ENCODE data around the gene SLC34A3. TPM values are rescaled to one million over a fixed set of nuclear protein-coding genes. Genes with fewer than 3 reads are reported as not detected.
"Not testable (repeated sequence)": the region's sequence is repeated elsewhere in the genome, so short reads cannot be mapped to it uniquely, and the experiment has no call there.

The SLC34A3 gene
- total RNA-seq, 1 experiment from 2014 or later = not detected

DNA sequence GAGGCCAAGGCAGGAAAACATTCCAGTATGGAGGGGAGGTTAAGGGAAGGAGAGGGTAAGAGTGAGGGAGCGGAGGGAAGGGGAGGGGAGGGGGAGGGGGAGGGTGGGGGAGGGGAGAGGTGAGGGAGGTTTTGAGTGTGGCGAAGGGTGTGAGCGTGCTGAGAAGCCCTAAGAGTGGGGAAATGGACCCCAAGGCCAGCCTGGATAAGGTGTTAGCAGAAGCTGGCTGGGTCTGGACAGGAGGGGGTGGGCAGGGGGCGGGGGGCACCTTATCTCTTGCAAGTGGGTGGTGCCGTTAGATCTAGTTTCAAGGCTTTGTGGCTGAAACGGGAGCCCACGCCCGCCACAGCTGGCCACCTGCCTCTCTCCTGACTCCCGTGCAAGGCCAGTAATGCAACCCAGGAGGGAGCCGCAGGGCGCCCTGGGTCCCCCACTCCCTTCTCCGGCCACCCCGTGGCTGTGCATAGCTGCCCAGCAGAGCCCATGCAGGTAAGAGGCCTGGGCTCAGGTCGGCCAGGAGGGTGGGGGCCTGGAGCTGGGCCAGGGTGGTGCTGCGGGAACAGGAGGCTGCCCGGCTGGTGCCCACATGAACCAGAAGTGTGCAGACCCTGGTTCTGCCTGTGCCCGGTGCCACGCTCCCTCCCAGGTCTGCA lies 2.7 kb upstream of the SLC34A3 start:
- no peak for DNase-seq (ENCODE audit: extremely low read depth, low read depth)

- no peak for DNase-seq (ENCODE audit: extremely low read depth, low read depth)
These were observed 2.2 kb upstream of the SLC34A3 start for GRCh38 chr9:137228506-137228967.

DNA sequence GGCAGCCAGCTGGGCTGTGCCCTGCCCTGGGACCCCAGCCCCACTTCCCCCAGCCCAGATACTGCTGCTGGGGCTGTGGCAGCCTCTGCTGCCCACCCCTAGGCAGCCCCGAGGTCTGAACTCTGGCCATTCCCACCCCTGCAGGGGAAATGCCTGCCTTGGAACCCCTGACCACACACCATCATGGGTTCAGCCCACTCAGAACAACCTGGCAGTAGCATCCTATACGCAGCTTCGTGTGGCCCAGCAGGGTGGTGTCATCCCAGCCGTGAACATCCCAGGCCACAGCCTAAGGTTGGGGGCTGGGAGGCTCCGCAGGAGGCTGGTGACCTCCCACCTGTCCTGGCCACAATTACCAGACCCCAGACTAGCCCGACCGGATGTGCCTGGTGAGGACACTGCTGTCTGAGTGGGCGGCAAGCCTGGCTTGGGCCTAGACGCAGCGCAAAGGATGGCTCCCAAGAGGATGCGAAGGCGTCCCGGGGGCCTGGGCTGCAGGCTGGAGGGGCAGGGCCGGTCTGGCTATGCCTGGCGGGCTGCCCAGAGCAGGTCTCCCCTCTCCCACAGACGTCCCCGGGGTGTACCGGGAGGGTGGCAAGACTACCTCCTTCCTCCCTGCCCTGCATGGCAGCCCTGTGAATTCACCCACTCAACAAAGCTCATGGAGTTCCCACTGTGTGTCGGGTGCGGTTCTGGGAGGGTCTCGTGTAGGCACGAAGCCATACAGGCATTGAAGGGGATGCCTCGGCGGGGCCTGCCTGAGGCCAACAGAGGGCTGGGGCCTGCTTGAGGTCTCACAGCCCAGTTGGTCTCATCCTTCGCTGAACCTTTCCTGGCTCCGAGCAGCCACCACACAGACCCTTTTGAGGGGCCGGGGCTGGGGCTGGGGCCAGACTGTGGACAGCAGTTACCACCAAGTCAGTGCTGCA lies 1.5 kb upstream of the SLC34A3 start:
- no peak for DNase-seq (ENCODE audit: extremely low read depth, low read depth)

- DNase-seq (ENCODE audit: extremely low read depth, low read depth) = no peak
These were observed 597 bp upstream of the SLC34A3 start for GRCh38 chr9:137229903-137230704.

GRCh38 chr9:137231372-137232039 lies 805 bp downstream of the SLC34A3 start:
- DNase-seq (ENCODE audit: extremely low read depth, low read depth) = no peak

DNA sequence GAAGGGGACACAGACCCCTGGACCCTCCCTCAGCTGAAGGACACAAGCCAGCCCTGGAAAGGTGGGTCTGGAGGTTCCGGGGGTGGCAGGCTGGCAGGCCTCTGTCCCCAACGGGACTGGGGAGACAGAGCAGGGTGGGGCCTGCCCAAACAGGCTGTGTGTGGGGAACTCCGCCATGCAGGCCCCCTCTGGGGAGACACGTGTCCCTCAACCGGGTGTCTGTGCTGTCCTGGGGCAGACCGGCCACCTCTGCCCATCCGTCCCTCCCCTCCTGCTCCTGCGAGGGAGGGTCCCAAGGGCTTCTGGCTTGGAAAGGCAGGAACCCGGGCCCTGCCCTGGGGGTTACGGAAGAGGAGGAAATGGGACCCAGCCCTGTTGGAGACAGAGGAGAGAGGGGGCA lies 1.4 kb downstream of the SLC34A3 start:
- DNase-seq (ENCODE audit: extremely low read depth, low read depth) = no peak

DNA sequence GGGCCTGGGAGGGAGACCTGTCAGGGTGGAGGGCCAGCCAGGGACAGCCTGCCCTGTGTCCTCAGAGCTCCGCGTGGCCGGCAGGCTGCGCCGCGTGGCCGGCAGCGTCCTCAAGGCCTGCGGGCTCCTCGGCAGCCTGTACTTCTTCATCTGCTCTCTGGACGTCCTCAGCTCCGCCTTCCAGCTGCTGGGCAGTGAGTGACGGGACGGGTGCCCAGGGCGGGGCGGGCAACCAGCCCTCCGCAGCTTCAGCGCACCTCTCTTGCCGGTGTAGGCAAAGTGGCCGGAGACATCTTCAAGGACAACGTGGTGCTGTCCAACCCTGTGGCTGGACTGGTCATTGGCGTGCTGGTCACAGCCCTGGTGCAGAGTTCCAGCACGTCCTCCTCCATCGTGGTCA lies 1.8 kb downstream of the SLC34A3 start:
- DNase-seq (ENCODE audit: extremely low read depth, low read depth) = no peak

DNA sequence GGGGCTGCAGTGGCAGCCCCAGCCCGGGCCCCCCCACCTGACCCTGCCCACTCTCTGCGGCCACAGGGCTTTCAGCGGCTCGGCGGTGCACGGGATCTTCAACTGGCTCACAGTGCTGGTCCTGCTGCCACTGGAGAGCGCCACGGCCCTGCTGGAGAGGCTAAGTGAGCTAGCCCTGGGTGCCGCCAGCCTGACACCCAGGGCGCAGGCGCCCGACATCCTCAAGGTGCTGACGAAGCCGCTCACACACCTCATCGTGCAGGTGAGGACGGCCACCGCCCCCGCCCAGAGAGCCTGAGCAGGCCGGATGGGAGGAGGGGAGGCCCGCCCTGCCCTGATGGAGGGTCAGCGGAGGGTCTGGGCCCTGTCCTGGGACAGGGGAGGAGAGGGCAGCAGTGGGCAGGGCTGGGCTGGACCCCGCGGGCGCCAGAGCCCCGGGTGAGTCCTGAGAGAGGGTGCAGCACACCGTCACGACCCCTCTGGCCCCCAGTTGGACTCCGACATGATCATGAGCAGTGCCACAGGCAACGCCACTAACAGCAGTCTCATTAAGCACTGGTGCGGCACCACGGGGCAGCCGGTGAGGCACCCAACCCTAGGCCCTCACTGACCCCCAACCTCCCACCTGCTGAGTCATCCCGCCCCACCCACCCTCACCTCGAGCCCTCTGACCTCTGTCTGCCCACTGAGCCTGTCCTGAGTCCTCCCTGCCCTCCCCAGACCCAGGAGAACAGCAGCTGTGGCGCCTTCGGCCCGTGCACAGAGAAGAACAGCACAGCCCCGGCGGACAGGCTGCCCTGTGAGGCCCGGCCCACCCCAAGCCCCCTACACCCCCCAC lies 2.7 kb downstream of the SLC34A3 start:
- no peak for DNase-seq (ENCODE audit: extremely low read depth, low read depth)

DNA sequence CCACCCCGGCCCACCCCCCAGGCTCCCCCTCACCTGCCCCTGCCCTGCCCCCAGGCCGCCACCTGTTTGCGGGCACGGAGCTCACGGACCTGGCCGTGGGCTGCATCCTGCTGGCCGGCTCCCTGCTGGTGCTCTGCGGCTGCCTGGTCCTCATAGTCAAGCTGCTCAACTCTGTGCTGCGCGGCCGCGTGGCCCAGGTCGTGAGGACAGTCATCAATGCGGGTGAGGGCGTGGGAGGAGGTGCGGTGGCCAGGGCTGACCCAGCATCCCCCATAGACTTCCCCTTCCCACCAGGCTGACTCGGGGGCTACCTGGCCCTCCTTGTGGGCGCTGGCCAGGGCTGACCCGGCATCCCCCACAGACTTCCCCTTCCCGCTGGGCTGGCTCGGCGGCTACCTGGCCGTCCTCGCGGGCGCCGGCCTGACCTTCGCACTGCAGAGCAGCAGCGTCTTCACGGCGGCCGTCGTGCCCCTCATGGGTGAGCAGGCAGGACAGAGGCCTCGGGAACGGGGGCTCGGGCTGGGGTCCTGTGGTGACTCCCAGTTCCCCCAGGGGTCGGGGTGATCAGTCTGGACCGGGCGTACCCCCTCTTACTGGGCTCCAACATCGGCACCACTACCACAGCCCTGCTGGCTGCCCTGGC lies 3.5 kb downstream of the SLC34A3 start:
- DNase-seq (ENCODE audit: extremely low read depth, low read depth) = no peak

DNA sequence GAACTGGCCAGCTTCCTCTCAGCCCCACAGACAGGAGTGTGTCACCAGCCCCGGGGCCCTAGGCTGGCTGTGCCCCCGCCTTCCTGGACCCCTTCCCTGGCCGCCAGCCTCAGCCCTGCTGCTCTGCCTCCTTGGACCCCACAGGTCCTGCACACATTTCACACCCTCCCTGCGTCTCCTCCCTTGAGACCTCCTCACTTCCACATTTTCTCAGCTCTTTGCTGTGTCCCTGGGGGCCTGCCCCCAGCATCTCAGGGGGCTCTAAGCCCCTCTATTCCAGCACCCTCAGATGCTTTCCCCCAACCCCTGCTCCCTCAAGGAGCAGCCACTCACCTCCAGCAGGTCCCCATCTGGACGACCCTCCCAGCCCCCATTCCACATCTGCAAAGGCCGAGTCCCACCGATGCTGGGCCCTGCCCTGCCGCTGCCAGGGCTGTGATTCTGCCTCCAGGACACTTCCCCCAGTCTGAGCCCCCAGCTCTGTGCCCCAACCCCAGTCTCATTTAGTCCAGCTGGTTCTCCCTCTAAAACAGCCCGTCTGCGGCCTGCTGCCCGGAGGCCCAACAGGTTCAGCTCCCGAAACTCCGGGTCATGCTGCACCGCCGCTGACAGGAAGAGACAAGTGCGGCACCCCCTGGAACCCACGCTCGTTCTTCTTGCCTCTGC lies 4.2 kb downstream of the SLC34A3 start:
- DNase-seq (ENCODE audit: extremely low read depth, low read depth) = no peak

DNA sequence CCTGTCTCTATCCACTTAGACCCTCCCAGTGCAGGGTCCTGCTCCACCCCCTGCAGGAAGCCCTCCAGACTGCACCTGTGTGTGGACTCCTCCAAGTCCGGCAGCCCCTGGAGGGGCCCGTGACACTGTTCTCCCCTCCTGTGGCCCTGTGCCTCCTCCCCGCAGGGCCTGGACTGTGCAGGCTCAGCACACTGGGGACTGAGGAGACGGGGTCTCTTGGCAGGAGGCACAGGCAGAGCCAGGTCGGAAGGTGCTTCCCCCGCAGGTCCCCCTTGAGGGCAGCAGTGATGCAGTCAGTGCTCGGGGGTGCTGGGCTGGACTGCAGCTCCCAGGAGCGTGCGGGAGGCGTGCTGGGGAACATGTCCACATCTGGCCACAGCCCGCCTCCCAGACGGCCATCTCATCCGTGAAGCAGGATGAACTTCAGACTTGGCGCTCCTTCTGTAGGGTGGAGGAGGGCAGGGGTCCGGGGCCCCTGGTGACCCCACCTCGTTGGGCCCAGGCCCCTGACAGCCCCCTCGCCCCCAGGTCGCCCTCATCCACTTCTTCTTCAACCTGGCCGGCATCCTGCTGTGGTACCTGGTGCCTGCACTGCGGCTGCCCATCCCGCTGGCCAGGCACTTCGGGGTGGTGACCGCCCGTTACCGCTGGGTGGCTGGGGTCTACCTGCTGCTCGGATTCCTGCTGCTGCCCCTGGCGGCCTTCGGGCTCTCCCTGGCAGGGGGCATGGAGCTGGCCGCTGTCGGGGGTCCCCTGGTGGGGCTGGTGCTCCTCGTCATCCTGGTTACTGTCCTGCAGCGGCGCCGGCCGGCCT lies 4.9 kb downstream of the SLC34A3 start:
- no peak for DNase-seq (ENCODE audit: extremely low read depth, low read depth)

DNA sequence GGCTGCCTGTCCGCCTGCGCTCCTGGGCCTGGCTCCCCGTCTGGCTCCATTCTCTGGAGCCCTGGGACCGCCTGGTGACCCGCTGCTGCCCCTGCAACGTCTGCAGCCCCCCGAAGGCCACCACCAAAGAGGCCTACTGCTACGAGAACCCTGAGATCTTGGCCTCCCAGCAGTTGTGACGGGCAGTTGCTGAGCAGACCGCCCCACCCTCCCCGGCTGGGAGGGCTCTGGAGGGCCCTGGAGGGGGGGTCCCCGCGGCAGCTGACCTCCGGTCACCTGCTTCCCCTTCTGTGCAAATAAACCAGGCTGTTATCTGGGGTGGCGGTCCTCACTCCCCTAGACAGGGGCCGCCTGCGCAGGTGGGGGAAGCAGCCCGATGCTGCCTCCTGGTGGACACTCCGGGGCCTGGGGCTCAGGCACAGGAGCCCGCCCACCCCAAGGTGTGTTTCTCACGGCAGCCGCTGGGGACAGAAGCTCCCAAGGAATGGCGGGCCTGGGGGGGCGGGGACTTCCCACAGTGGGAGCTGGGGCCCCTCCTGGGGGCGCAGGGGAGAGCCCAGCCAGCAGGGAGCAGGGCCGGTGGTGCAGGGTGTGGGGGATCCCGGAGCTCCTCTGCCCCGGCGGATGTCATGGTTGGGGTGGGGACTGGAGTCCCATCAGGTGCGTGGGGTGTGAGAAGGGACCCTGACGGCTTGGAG lies 5.7 kb downstream of the SLC34A3 start:
- peak; percentile 78 for DNase-seq (ENCODE audit: extremely low read depth, low read depth)

- no peak for DNase-seq (ENCODE audit: extremely low read depth, low read depth)
These were observed 6.3 kb downstream of the SLC34A3 start for GRCh38 chr9:137236936-137237421.

DNA sequence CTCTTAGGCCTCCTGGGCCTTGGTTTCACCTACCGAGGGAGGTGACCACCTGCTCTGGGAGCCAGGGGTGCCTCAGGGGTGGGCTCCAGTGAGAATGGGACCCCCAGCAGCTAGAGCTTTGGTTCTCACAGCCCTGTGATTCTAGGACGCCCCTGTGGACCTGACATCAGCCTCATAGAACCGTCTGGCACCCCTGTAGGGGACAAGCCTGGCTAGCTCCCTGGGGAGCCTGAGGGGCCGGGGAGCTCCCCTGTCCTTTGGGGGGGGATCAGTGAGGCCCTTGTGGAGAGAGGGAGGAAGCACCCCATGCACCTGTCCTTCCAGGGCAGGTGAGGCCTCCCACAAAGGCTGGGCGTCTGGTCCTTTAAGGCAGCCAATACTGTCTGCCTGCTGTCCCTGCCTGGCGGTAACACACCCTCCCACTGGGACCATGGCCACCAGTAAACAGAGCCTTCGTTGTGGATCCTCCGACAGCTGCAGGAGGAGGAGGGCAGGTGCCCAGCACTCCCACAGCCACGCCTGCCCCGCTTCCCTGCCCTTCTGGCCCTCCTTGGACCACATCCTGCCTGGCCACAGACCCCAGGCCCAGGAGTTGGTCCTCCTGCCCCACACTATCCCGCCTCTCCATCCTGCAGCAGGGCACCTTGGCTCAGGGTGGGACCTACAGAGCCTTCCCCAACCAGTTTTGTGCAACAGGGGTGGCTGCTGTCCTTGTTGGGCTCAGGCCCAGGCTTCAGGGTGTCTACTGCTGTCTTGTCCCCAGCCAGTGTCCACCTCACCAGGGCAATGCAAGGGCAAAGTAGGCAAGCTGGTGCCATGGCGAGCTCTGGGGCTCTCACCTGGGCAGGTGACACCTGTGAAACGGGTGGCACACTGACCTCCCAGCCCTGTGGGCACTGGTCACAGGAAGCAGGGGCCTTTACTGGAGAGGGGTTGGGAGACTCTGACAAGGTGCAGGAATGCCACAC lies 7.3 kb downstream of the SLC34A3 start:
- DNase-seq (ENCODE audit: extremely low read depth, low read depth) = no peak

GRCh38 chr9:137239541-137240200 lies 9.0 kb downstream of the SLC34A3 start:
- not testable (repeated sequence) for DNase-seq (ENCODE audit: extremely low read depth, low read depth)

Data from NCI-H460 (cell line).